ENCODE results near the gene DAB2. TPM values are rescaled to one million over a fixed set of nuclear protein-coding genes. Genes with fewer than 3 reads are reported as not detected.
"Not testable (repeated sequence)": the region's sequence is repeated elsewhere in the genome, so short reads cannot be mapped to it uniquely, and the experiment has no call there.

DAB2 gene
- total and polyA plus RNA-seq, 5 donors: 6.5 to 27.8 (median 24.3) TPM

GRCh38 chr5:39403761-39404160, 21.0 kb downstream of the DAB2 start:
- ATAC-seq; H3K27me3 ChIP-seq (ENCODE audit: control insufficient read depth, insufficient read depth); intact Hi-C loops (cut with DNase I); H3K9me3 ChIP-seq (ENCODE audit: control insufficient read depth, low read length); DNase-seq; H3K27ac ChIP-seq (ENCODE audit: low read length); H3K4me1 ChIP-seq (ENCODE audit: control insufficient read depth, insufficient read depth, low read length); H3K4me3 ChIP-seq (ENCODE audit: low read length): not testable (repeated sequence)
- WGBS: 95% methylated on average over 3 of the region's 3 CpGs

- H3K27me3 ChIP-seq (ENCODE audit: control insufficient read depth, insufficient read depth); H3K4me3 ChIP-seq (ENCODE audit: low read length); intact Hi-C loops (cut with DNase I); H3K4me1 ChIP-seq (ENCODE audit: control insufficient read depth, insufficient read depth, low read length); DNase-seq; H3K9me3 ChIP-seq (ENCODE audit: control insufficient read depth, low read length); ATAC-seq; H3K27ac ChIP-seq (ENCODE audit: low read length): not testable (repeated sequence)
These were observed 22.6 kb downstream of the DAB2 start for GRCh38 chr5:39402140-39402539.

GRCh38 chr5:39400713-39401578, 23.8 kb downstream of the DAB2 start:
- Histone ChIP-seq H3K4me3 (ENCODE audit: low read length) (no peak overlapping the region), H3K9me3 (ENCODE audit: control insufficient read depth, low read length) (peaks cover 8% of the 10 kb centered on the region), H3K27ac (ENCODE audit: low read length) (no peak overlapping the region), H3K27me3 (ENCODE audit: control insufficient read depth, insufficient read depth) (no peaks in the 10 kb centered on the region), H3K4me1 (ENCODE audit: control insufficient read depth, insufficient read depth, low read length) (no peaks in the 10 kb centered on the region)
- 78% methylated on average over 5 of the region's 5 CpGs for WGBS
- intact Hi-C loops (cut with DNase I): no loop called here
- no peak for ATAC-seq
- DNase-seq: no peak

GRCh38 chr5:39399135-39400036, 25.4 kb downstream of the DAB2 start:
- Histone ChIP-seq H3K27me3 (ENCODE audit: control insufficient read depth, insufficient read depth) (no peaks in the 10 kb centered on the region), H3K4me3 (ENCODE audit: low read length) (no peak overlapping the region), H3K4me1 (ENCODE audit: control insufficient read depth, insufficient read depth, low read length) (peaks cover 1% of the 10 kb centered on the region), H3K9me3 (ENCODE audit: control insufficient read depth, low read length) (peaks cover 10% of the 10 kb centered on the region), H3K27ac (ENCODE audit: low read length) (peak overlapping the region; percentile 58)
- DNase-seq (no peak), ATAC-seq (peak; percentile 94 to 95)
- intact Hi-C loops (cut with DNase I): no loop called here
- WGBS: 44% methylated on average over 1 of the region's 1 CpG

- H3K4me3 ChIP-seq (ENCODE audit: low read length): no peak overlapping the region
- H3K4me1 ChIP-seq (ENCODE audit: control insufficient read depth, insufficient read depth, low read length): peaks cover 1% of the 10 kb centered on the region
- H3K9me3 ChIP-seq (ENCODE audit: control insufficient read depth, low read length): peaks cover 10% of the 10 kb centered on the region
- H3K27ac ChIP-seq (ENCODE audit: low read length): no peak overlapping the region
- DNase-seq (no peak), ATAC-seq (no peak)
- H3K27me3 ChIP-seq (ENCODE audit: control insufficient read depth, insufficient read depth): no peaks in the 10 kb centered on the region
- 90% methylated on average over 3 of the region's 3 CpGs for WGBS
- intact Hi-C loops (cut with DNase I): no loop called here
These were observed 27.9 kb downstream of the DAB2 start for GRCh38 chr5:39396843-39397242.

GRCh38 chr5:39395521-39395920, 29.3 kb downstream of the DAB2 start:
- Histone ChIP-seq H3K27ac (ENCODE audit: low read length) (no peak overlapping the region), H3K4me1 (ENCODE audit: control insufficient read depth, insufficient read depth, low read length) (peaks cover 1% of the 10 kb centered on the region), H3K4me3 (ENCODE audit: low read length) (no peak overlapping the region), H3K9me3 (ENCODE audit: control insufficient read depth, low read length) (peaks cover 7% of the 10 kb centered on the region), H3K27me3 (ENCODE audit: control insufficient read depth, insufficient read depth) (no peaks in the 10 kb centered on the region)
- DNase-seq (no peak), ATAC-seq (no peak)
- intact Hi-C loops (cut with DNase I): no loop called here

GRCh38 chr5:39394946-39395345, 29.8 kb downstream of the DAB2 start:
- Histone ChIP-seq H3K27me3 (ENCODE audit: control insufficient read depth, insufficient read depth) (no peaks in the 10 kb centered on the region), H3K27ac (ENCODE audit: low read length) (no peak overlapping the region), H3K9me3 (ENCODE audit: control insufficient read depth, low read length) (peaks cover 7% of the 10 kb centered on the region), H3K4me1 (ENCODE audit: control insufficient read depth, insufficient read depth, low read length) (peaks cover 1% of the 10 kb centered on the region), H3K4me3 (ENCODE audit: low read length) (no peak overlapping the region)
- no peak for DNase-seq
- WGBS: 64% methylated on average over 3 of the region's 3 CpGs
- intact Hi-C loops (cut with DNase I): no loop called here
- ATAC-seq: no peak

- Histone ChIP-seq H3K9me3 (ENCODE audit: control insufficient read depth, low read length) (peaks cover 1% of the 10 kb centered on the region), H3K27me3 (ENCODE audit: control insufficient read depth, insufficient read depth) (no peaks in the 10 kb centered on the region), H3K4me3 (ENCODE audit: low read length) (no peak overlapping the region), H3K4me1 (ENCODE audit: control insufficient read depth, insufficient read depth, low read length) (peaks cover 1% of the 10 kb centered on the region), H3K27ac (ENCODE audit: low read length) (no peak overlapping the region)
- intact Hi-C loops (cut with DNase I): no loop called here
- no peak for ATAC-seq
- 97% methylated on average over 3 of the region's 3 CpGs for WGBS
- DNase-seq: no peak
These were observed 33.8 kb downstream of the DAB2 start for GRCh38 chr5:39390945-39391344.

GRCh38 chr5:39387293-39387692, 37.5 kb downstream of the DAB2 start:
- H3K27ac ChIP-seq (ENCODE audit: low read length): no peak overlapping the region
- DNase-seq (no peak), ATAC-seq (no peak)
- WGBS: 90% methylated on average over 2 of the region's 2 CpGs
- H3K9me3 ChIP-seq (ENCODE audit: control insufficient read depth, low read length): no peaks in the 10 kb centered on the region
- no peak overlapping the region for H3K4me3 ChIP-seq (ENCODE audit: low read length)
- no peaks in the 10 kb centered on the region for H3K4me1 ChIP-seq (ENCODE audit: control insufficient read depth, insufficient read depth, low read length)
- no peaks in the 10 kb centered on the region for H3K27me3 ChIP-seq (ENCODE audit: control insufficient read depth, insufficient read depth)
- intact Hi-C loops (cut with DNase I): no loop called here

- Histone ChIP-seq H3K9me3 (ENCODE audit: control insufficient read depth, low read length) (no peaks in the 10 kb centered on the region), H3K27ac (ENCODE audit: low read length) (no peak overlapping the region), H3K4me3 (ENCODE audit: low read length) (no peak overlapping the region), H3K4me1 (ENCODE audit: control insufficient read depth, insufficient read depth, low read length) (no peaks in the 10 kb centered on the region), H3K27me3 (ENCODE audit: control insufficient read depth, insufficient read depth) (no peaks in the 10 kb centered on the region)
- ATAC-seq (no peak), DNase-seq (no peak)
- intact Hi-C loops (cut with DNase I): no loop called here
- 87% methylated on average over 1 of the region's 1 CpG for WGBS
These were observed 40.5 kb downstream of the DAB2 start for GRCh38 chr5:39384271-39384670.

- no peaks in the 10 kb centered on the region for H3K9me3 ChIP-seq (ENCODE audit: control insufficient read depth, low read length)
- intact Hi-C loops (cut with DNase I): no loop called here
- H3K27ac ChIP-seq (ENCODE audit: low read length): no peak overlapping the region
- no peak overlapping the region for H3K4me3 ChIP-seq (ENCODE audit: low read length)
- ATAC-seq (no peak), DNase-seq (no peak)
- H3K27me3 ChIP-seq (ENCODE audit: control insufficient read depth, insufficient read depth): no peaks in the 10 kb centered on the region
- WGBS: 90% methylated on average over 3 of the region's 3 CpGs
- no peaks in the 10 kb centered on the region for H3K4me1 ChIP-seq (ENCODE audit: control insufficient read depth, insufficient read depth, low read length)
These were observed 43.4 kb downstream of the DAB2 start for GRCh38 chr5:39381376-39381775.

All from right cardiac atrium (tissue), 5 donors.